GM03348 (cell line): ENCODE measurements around the gene ZFAND4.
"Not testable (repeated sequence)": the region's sequence is repeated elsewhere in the genome, so short reads cannot be mapped to it uniquely, and the experiment has no call there.

Experiments used
- DNase-seq: peaks from one replicate; pipeline ENCODE4 v3.0.0; 2012; ENCODE audit warnings: low spot score

ZFAND4 gene

GRCh38 chr10:45640941-45641340 lies 31.6 kb downstream of the ZFAND4 start:
- DNase-seq: no peak

- DNase-seq: no peak
Observed at GRCh38 chr10:45640049-45640448, 32.5 kb downstream of the ZFAND4 start.

DNA sequence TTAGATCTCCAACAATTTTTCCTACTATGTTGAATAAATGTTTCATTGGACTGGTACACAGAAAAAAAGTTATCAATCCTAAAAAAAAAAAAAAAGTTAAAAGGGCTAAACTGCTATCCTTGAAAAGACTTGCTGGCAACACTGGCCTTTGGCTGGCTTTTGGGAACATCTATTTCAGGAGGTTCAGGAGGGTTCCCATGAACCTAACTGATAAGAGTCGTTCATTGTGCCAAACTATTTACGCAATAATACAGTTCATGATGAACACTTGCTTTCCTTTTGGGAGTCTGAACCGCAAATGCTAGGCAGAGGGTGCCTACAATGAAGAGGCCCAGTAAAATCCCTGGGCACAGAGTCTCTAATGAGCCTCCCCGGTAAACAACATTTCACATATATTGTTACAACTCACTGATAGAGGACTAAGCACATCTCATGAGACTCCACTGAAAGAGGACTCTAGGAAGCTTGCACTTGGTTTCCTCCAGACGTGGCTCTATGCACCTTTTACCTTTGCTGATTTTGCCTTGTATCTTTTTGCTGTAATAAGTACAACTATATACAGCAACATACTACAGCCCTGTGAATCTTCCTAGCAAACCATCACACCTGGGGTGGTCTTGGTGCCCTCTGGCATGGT lies 45.0 kb downstream of the ZFAND4 start:
- DNase-seq: no peak

DNA sequence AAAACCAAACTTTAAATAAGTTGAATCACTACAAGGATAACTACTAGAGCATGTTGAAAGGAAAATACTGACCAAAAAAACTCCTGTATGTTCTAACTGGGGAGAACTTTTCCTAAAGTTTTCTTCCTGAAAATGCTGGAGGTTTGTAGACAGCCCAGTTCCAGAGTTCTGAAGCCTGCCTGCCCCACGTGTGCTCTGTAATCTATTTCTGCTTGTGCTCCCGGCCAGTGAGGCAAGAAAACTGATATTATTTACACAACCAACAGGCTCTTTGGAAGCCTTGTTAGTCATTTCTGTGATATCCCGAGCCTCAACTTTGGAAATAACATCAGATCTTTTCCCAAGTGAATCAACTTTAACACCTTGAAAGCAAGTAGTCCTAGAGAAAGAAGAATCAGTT lies 46.7 kb downstream of the ZFAND4 start:
- DNase-seq: no peak

- no peak for DNase-seq
Observed at GRCh38 chr10:45624724-45625123, 47.8 kb downstream of the ZFAND4 start.

- DNase-seq: no peak
Observed at GRCh38 chr10:45614869-45615268, 57.7 kb downstream of the ZFAND4 start.

GRCh38 chr10:45612741-45613140 lies 59.8 kb downstream of the ZFAND4 start:
- no peak for DNase-seq

DNA sequence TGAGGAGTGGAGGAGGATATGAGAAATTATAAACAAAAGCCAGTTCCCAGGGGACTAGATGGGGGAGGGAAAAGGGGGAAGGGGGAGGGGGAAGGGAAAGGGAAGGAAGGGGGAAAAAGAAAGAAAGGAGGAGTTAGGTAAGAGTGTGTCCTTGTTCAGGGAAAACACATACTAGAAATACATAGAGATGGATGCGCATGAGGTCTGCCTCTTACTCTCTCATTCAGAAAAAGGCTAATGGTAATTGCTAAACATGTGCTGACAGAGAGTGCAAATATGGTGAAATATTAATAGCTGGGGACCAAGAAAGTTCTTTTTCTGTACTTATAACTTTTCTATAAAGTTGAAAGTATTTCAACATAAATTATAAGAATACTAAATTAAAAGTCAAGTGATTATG lies 64.5 kb downstream of the ZFAND4 start:
- DNase-seq: no peak

- DNase-seq: no peak
Observed at GRCh38 chr10:45607276-45607675, 65.3 kb downstream of the ZFAND4 start.

DNA sequence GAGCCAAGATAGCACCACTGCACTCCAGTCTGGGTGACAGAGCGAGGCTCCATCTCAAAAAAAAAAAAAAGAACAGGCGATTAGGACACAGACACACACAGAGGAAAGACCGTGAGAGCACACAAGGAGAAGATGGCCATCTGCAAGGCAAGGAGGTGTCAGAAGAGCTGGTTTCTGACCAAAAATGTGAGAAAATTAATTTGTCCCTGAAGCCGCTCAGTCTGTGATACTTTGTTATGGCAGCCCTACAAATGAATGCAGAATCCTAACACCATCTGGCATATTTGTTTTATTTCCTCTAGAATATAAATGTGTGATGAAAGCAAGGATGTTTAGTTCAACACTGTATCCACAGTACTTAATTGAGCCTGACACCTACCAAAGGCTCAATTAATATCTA lies 69.7 kb downstream of the ZFAND4 start:
- no peak for DNase-seq

DNA sequence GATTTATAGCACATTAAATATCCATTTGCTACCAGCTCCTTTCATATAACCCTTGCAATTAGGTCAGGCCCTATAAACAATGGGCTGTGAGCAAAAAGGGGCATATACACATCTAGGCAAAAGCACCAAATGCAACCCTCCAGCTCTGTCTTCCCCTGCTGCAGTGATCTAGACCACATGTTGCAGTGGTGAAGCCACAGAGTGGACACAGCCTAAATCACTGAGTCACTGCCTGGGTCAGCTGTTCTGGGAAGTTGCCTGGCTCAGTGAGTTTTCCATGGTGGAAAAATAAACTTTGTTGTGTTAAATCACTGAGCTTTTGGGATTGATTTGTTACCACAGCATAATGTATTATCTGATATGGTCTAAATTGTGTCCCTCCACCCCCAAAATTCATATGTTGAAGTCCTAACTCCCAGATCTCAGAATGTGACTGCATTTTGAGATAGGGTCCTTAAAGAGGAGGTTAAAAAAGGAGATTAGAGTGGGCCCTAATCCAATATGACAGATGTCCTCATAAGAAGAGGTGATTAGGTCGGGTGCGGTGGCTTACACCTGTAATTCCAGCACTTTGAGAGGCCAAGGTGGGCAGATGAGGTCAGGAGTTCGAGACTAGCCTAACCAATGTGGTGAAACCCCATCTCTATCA lies 70.4 kb downstream of the ZFAND4 start:
- DNase-seq: peak; percentile 62

GRCh38 chr10:45601254-45601930 lies 71.2 kb downstream of the ZFAND4 start:
- not testable (repeated sequence) for DNase-seq

- not testable (repeated sequence) for DNase-seq
Observed at GRCh38 chr10:45600337-45601253, 72.0 kb downstream of the ZFAND4 start.

DNA sequence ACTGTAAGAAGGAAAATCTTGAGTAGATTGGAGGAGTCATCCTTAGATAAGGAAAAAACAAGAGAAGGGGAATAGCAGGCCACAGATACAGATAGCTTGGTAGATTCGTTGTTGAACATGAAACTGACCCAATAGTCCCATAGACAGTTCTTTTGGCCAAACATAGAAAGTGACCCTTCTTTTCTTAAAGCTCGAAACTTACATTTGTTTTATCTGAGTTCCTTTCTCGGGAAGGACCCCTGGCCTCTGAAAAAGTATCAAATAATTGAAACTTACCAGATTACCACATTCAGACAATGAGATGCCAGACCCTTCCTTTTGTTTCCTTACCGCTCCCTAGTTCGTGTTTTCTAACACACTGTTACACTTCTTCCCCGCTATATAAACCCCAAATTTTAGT lies 72.9 kb downstream of the ZFAND4 start:
- no peak for DNase-seq

DNA sequence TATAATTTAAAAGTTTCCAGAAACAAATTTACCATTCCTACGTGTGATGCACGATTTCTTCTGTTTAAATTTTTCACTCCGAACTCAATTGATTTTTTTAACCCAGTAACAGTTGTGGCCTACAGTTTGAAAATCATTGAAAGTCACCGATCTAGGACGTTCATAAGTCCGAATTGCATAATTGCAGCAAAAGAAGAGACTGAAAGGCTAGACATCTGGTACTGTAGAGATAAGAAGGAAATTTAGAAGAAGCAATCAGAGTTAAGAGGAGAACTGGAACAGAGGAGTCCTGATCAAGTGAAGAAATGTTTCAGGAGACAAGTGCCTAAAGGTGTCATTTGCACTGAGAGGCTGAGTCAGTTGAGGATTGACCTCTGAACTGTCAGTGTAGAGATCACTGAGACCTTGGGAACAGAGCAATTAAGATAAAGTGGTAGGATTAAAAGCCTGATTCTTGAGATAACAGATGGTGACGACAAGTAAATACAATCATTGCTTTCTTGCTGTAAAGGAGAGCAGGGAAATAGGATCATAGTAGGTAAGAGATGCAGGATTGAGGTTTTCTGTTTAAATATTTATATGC lies 73.5 kb downstream of the ZFAND4 start:
- DNase-seq: no peak

- no peak for DNase-seq
Observed at GRCh38 chr10:45596526-45596925, 76.0 kb downstream of the ZFAND4 start.

- peak; percentile 98 for DNase-seq
Observed at GRCh38 chr10:45594276-45595157, 78.1 kb downstream of the ZFAND4 start.

GRCh38 chr10:45593938-45594275 lies 78.7 kb downstream of the ZFAND4 start:
- no peak for DNase-seq

DNA sequence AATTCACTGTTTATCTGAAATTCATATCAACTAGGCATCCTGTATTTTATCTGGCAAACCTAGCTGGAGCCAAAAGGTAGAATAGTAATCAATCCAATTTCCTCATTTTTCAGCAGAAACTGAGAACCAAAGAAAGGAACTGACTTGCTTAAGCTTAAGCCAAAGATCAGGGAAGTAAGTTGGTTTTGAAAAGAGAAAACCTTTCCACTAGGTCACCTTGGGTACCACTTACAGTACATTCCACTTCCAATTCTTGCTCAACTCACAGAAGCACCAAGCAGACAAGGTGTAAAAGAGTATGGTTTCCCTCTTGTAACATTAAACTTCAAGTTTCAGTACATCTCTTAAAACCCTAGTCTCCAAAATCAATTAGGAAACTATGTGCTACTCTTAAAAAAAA lies 79.6 kb downstream of the ZFAND4 start:
- DNase-seq: no peak

- no peak for DNase-seq
Observed at GRCh38 chr10:45592432-45592831, 80.1 kb downstream of the ZFAND4 start.

DNA sequence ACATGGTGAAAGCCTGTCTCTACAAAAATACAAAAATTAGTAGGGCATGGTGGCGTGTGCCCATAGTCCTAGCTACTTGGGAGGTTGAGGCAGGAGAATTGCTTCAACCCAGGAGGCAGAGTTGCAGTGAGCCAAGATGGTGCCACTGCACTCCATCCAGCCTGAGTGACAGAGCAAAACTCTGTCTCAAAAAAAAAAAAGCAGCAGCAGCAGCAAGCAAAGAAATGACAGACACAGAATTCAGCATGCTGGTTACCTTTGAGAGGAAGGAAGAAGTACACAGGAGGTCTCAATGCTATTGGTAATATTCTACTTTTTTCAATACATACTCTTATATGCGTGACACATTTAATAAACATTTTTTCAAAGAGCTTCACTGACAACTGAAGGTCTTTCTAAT lies 81.3 kb downstream of the ZFAND4 start:
- DNase-seq: no peak
